Measurements from ENCODE around the gene LAMA3. TPM values are rescaled to one million over a fixed set of nuclear protein-coding genes. Genes with fewer than 3 reads are reported as not detected.

Gene LAMA3
- total RNA-seq, 1 donor from 2014 or later, result 1.7 TPM

DNA sequence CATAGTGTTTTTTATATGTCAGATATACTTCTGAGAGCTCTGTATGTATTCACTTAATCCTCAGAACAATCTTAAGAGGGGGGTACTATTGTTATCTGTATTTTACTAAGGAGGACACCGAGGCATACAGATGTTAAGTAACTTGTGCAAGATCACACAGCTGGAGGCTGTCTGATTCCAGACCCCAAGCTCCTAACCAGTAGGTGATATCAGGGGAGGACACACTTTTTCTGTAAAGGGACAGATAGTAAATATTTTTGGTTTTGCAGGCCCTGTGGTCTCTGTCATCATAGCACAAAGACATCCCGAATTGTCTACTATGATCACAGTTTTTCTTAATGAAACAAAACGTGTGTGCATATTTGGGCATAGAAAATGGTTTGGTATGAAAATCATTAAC lies 143.7 kb downstream of the LAMA3 start:
- TF ChIP-seq, protein P1, sequence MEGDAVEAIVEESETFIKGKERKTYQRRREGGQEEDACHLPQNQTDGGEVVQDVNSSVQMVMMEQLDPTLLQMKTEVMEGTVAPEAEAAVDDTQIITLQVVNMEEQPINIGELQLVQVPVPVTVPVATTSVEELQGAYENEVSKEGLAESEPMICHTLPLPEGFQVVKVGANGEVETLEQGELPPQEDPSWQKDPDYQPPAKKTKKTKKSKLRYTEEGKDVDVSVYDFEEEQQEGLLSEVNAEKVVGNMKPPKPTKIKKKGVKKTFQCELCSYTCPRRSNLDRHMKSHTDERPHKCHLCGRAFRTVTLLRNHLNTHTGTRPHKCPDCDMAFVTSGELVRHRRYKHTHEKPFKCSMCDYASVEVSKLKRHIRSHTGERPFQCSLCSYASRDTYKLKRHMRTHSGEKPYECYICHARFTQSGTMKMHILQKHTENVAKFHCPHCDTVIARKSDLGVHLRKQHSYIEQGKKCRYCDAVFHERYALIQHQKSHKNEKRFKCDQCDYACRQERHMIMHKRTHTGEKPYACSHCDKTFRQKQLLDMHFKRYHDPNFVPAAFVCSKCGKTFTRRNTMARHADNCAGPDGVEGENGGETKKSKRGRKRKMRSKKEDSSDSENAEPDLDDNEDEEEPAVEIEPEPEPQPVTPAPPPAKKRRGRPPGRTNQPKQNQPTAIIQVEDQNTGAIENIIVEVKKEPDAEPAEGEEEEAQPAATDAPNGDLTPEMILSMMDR (IDR thresholded peaks at IDR 0.05; ENCODE audit: unreplicated experiment), result no peak
- Mint-ChIP-seq H3K9me3 (ENCODE audit: unreplicated experiment) (no peaks in the 10 kb centered on the region), H3K36me3 (ENCODE audit: low read depth, unreplicated experiment) (no peaks in the 10 kb centered on the region), H3K27me3 (ENCODE audit: unreplicated experiment) (no peaks in the 10 kb centered on the region), H3K4me3 (ENCODE audit: unreplicated experiment) (no peak overlapping the region), H3K27ac (ENCODE audit: unreplicated experiment) (no peak overlapping the region), H3K4me1 (ENCODE audit: unreplicated experiment) (no peaks in the 10 kb centered on the region)
- no peak for DNase-seq (ENCODE audit: low spot score)

GRCh38 chr18:23833714-23834113 lies 144.5 kb downstream of the LAMA3 start:
- H3K36me3 Mint-ChIP-seq (ENCODE audit: low read depth, unreplicated experiment), result no peaks in the 10 kb centered on the region
- no peaks in the 10 kb centered on the region for H3K9me3 Mint-ChIP-seq (ENCODE audit: unreplicated experiment)

DNA sequence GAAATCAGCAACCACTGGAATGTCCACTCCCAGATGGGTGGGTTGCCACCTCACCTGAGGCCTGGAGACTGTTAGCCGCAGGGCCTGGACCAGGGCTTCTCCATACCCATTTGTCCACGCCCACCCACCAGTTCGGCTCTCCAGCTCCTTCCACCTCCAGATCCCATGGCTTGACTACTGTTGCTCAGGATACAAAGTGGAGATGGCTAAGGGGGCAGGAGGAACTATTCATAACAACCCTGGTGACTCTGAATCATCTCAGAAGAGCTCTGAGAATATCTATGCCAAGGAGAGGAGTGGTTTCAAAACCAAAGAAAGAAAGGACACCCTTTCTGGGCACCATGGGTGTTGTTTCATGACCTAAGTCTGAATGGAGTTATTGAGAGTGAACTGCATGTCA lies 145.8 kb downstream of the LAMA3 start:
- Mint-ChIP-seq H3K4me3 (ENCODE audit: unreplicated experiment) (no peak overlapping the region), H3K27ac (ENCODE audit: unreplicated experiment) (no peak overlapping the region), H3K36me3 (ENCODE audit: low read depth, unreplicated experiment) (no peaks in the 10 kb centered on the region), H3K9me3 (ENCODE audit: unreplicated experiment) (no peaks in the 10 kb centered on the region), H3K4me1 (ENCODE audit: unreplicated experiment) (peaks cover 6% of the 10 kb centered on the region), H3K27me3 (ENCODE audit: unreplicated experiment) (no peaks in the 10 kb centered on the region)
- TF ChIP-seq, protein P1 (IDR thresholded peaks at IDR 0.05; ENCODE audit: unreplicated experiment), result no peak
- no peak for DNase-seq (ENCODE audit: low spot score)

More at GRCh38 chr18:23833714-23834113, 144.5 kb downstream of the LAMA3 start:
- no peak overlapping the region for H3K27ac Mint-ChIP-seq (ENCODE audit: unreplicated experiment)
- peaks cover 1% of the 10 kb centered on the region for H3K4me1 Mint-ChIP-seq (ENCODE audit: unreplicated experiment)
- H3K27me3 Mint-ChIP-seq (ENCODE audit: unreplicated experiment), result no peaks in the 10 kb centered on the region
- H3K4me3 Mint-ChIP-seq (ENCODE audit: unreplicated experiment), result no peak overlapping the region
- TF ChIP-seq, protein P1 (IDR thresholded peaks at IDR 0.05; ENCODE audit: unreplicated experiment), result no peak
- DNase-seq (ENCODE audit: low spot score), result no peak

GRCh38 chr18:23835506-23835905 lies 146.3 kb downstream of the LAMA3 start:
- H3K4me3 Mint-ChIP-seq (ENCODE audit: unreplicated experiment), result no peak overlapping the region
- DNase-seq (ENCODE audit: low spot score), result no peak

DNA sequence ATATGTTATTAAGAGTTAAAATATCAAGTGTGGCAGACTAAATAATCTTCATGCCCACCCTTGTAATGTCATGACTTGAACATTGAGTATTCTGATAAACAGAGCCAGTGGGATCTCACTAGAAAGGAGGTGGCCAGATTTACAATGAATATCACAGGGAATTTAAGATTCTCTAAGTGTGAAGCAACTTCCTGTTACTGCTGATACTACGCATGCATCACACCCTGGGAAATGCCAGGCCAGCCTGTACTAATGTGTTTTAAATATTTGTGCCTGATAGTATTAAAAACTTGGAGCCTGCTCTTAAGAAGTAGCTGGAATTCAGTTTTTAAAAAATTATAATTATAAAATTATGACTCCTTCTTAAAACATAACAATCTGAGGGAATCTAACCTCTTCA lies 148.3 kb downstream of the LAMA3 start:
- no peaks in the 10 kb centered on the region for H3K9me3 Mint-ChIP-seq (ENCODE audit: unreplicated experiment)
- no peak overlapping the region for H3K27ac Mint-ChIP-seq (ENCODE audit: unreplicated experiment)
- TF ChIP-seq, protein P1 (IDR thresholded peaks at IDR 0.05; ENCODE audit: unreplicated experiment), result no peak
- H3K4me3 Mint-ChIP-seq (ENCODE audit: unreplicated experiment), result no peak overlapping the region
- no peaks in the 10 kb centered on the region for H3K36me3 Mint-ChIP-seq (ENCODE audit: low read depth, unreplicated experiment)
- peaks cover 6% of the 10 kb centered on the region for H3K4me1 Mint-ChIP-seq (ENCODE audit: unreplicated experiment)
- no peaks in the 10 kb centered on the region for H3K27me3 Mint-ChIP-seq (ENCODE audit: unreplicated experiment)
- DNase-seq (ENCODE audit: low spot score), result no peak

More at GRCh38 chr18:23835506-23835905, 146.3 kb downstream of the LAMA3 start:
- TF ChIP-seq, protein P1 (IDR thresholded peaks at IDR 0.05; ENCODE audit: unreplicated experiment), result no peak
- H3K4me1 Mint-ChIP-seq (ENCODE audit: unreplicated experiment), result peaks cover 6% of the 10 kb centered on the region
- H3K27me3 Mint-ChIP-seq (ENCODE audit: unreplicated experiment), result no peaks in the 10 kb centered on the region
- H3K27ac Mint-ChIP-seq (ENCODE audit: unreplicated experiment), result no peak overlapping the region
- no peaks in the 10 kb centered on the region for H3K36me3 Mint-ChIP-seq (ENCODE audit: low read depth, unreplicated experiment)
- no peaks in the 10 kb centered on the region for H3K9me3 Mint-ChIP-seq (ENCODE audit: unreplicated experiment)
